CD14-positive monocyte (primary cell): ENCODE results near the gene HLCS. TPM values are rescaled to one million over a fixed set of nuclear protein-coding genes. Genes with fewer than 3 reads are reported as not detected.

Experiments used
- DNase-seq, 3 donors: peaks; one replicate each; pipeline ENCODE4 v3.0.0-alpha.2; 2011 to 2022
- H2AFZ ChIP-seq: 2 replicates; pipeline ENCODE4 v1.6.0; 2012; ENCODE audit warnings: mild to moderate bottlenecking, low read depth, low read length, inconsistent platforms; ENCODE audit not compliant: insufficient read depth, poor library complexity, severe bottlenecking
- H3K27ac ChIP-seq, 2 donors: 1 replicate in 1 of 2; 2 replicates in 1 of 2; pipeline ENCODE4 v1.5.1; 2012 to 2013; ENCODE audit warnings: low read length in 2 of 2, control low read depth in 1 of 2, inconsistent platforms in 1 of 2, low read depth in 1 of 2, mild to moderate bottlenecking in 1 of 2
- H3K27me3 ChIP-seq, 2 donors: one replicate each; pipeline versions ENCODE4 v1.6.0 to v1.6.1; 2011 to 2013; ENCODE audit warnings: low read length in 2 of 2; ENCODE audit not compliant: control insufficient read depth in 2 of 2, insufficient read depth in 2 of 2
- H3K36me3 ChIP-seq, 2 donors: replicated peaks in 1 of 2; 1 replicate in 1 of 2; 2 replicates in 1 of 2; pipeline versions ENCODE4 v1.5.1 to v1.6.1; 2012 to 2013; ENCODE audit warnings: low read length in 2 of 2, control low read depth in 1 of 2, inconsistent platforms in 1 of 2, mild to moderate bottlenecking in 1 of 2; ENCODE audit not compliant: insufficient read depth in 2 of 2, control insufficient read depth in 1 of 2
- H3K4me1 ChIP-seq, 2 donors: 1 replicate in 1 of 2; 2 replicates in 1 of 2; pipeline versions ENCODE4 v1.5.1 to v1.6.1; 2012 to 2013; ENCODE audit warnings: low read length in 2 of 2, control low read depth in 1 of 2, inconsistent platforms in 1 of 2, mild to moderate bottlenecking in 1 of 2, moderate library complexity in 1 of 2; ENCODE audit not compliant: insufficient read depth in 2 of 2, control insufficient read depth in 1 of 2
- H3K4me2 ChIP-seq: replicated peaks from 2 replicates; pipeline ENCODE3; 2012; ENCODE audit warnings: low read length, moderate library complexity, mild to moderate bottlenecking; ENCODE audit not compliant: poor library complexity, severe bottlenecking; ENCODE audit errors: extremely low read depth
- H3K4me3 ChIP-seq, 3 experiments: fragments of 200-600 bp in 1 of 3; sonication (generic) in 1 of 3; replicated peaks in 1 of 3; 1 replicate in 2 of 3; 2 replicates in 1 of 3; pipeline ENCODE4 v1.5.1; 2011 to 2013; ENCODE audit warnings: low read length in 3 of 3, mild to moderate bottlenecking in 3 of 3, control low read depth in 2 of 3, low read depth in 2 of 3, inconsistent platforms in 1 of 3, moderate library complexity in 1 of 3
- H3K79me2 ChIP-seq: 2 replicates; pipeline ENCODE4 v1.6.0; 2012; ENCODE audit warnings: mild to moderate bottlenecking, control low read depth, inconsistent platforms, low read length, moderate library complexity; ENCODE audit not compliant: insufficient read depth
- H3K9ac ChIP-seq: 2 replicates; pipeline ENCODE4 v1.6.0; 2017; ENCODE audit warnings: low read length, mild to moderate bottlenecking; ENCODE audit not compliant: insufficient read depth, poor library complexity, severe bottlenecking
- H3K9me3 ChIP-seq, 2 donors: replicated peaks in 1 of 2; 1 replicate in 1 of 2; 2 replicates in 1 of 2; pipeline versions ENCODE4 v1.5.1 to v1.6.1; 2012 to 2013; ENCODE audit warnings: low read length in 2 of 2, control low read depth in 1 of 2; ENCODE audit not compliant: control insufficient read depth in 1 of 2, insufficient read depth in 1 of 2
- H4K20me1 ChIP-seq: 2 replicates; pipeline ENCODE4 v1.6.0; 2012; ENCODE audit warnings: mild to moderate bottlenecking, low read length, control low read depth, moderate library complexity; ENCODE audit not compliant: insufficient read depth
- H3K27ac Mint-ChIP-seq, 7 donors: one replicate each; pipeline ENCODE4 v1.8.0; 2020; ENCODE audit warnings: mild to moderate bottlenecking in 7 of 7, mixed read lengths in 7 of 7, moderate library complexity in 6 of 7, inconsistent platforms in 2 of 7
- H3K27me3 Mint-ChIP-seq, 3 donors: one replicate each; pipeline ENCODE4 v1.8.0; 2021 to 2022; ENCODE audit warnings: low read depth in 3 of 3, mild to moderate bottlenecking in 3 of 3, mixed read lengths in 3 of 3, moderate library complexity in 3 of 3, inconsistent platforms in 1 of 3
- H3K36me3 Mint-ChIP-seq, 2 donors: one replicate each; pipeline ENCODE4 v1.8.0; 2020; ENCODE audit warnings: mixed read lengths in 2 of 2, inconsistent platforms in 1 of 2, mild to moderate bottlenecking in 1 of 2
- H3K4me1 Mint-ChIP-seq: one replicate; pipeline ENCODE4 v1.8.0; 2020; ENCODE audit warnings: mild to moderate bottlenecking, mixed read lengths
- H3K4me3 Mint-ChIP-seq, 2 donors: one replicate each; pipeline ENCODE4 v1.8.0; 2020; ENCODE audit warnings: mild to moderate bottlenecking in 2 of 2, mixed read lengths in 2 of 2, moderate library complexity in 1 of 2
- H3K9me3 Mint-ChIP-seq, 7 donors: one replicate each; pipeline ENCODE4 v1.8.0; 2020 to 2022; ENCODE audit warnings: mixed read lengths in 7 of 7, mild to moderate bottlenecking in 6 of 7, moderate library complexity in 6 of 7, inconsistent platforms in 2 of 7
- CTCF ChIP-seq: fragments of 200-600 bp; IDR thresholded peaks from one replicate; pipeline ENCODE4 v1.8.0; 2022; ENCODE audit warnings: antibody characterized with exemption, mild to moderate bottlenecking
- WGBS: methylation state at CpG from one replicate; pipeline ENCODE4 v1.1.5; 2013; ENCODE audit warnings: missing lambda C conversion rate; ENCODE audit not compliant: insufficient coverage; 5-methylcytosine and 5-hydroxymethylcytosine counted together
- intact Hi-C, 2 donors: fragments of 100-400 bp; cut with micrococcal nuclease; formaldehyde crosslinking; loops; one replicate each; pipeline versions ENCODE4 v1.15.0 to v1.15.1; 2023
- polyA plus RNA-seq, 3 donors: library from polyadenylated mRNA; depleted of rRNA in 1 of 3; unstranded in 2 of 3; stranded (reverse) in 1 of 3; fragments of 300-500 nt in 2 of 3; fragments of >200 nt in 1 of 3; fragmentation: Illumina TruSeq in 2 of 3; gene quantifications; 1 replicate in 2 of 3; 2 replicates in 1 of 3; pipeline ENCODE4 v1.2.3, GENCODE V29; 2012 to 2021

HLCS gene
- polyA plus RNA-seq, 3 donors = 2.1 to 3.1 (median 2.2) TPM

- DNase-seq = no peak
- no peaks in the 10 kb centered on the region for H3K36me3 Mint-ChIP-seq
Observed at GRCh38 chr21:36738489-36739126, 227.9 kb downstream of the HLCS start.

DNA sequence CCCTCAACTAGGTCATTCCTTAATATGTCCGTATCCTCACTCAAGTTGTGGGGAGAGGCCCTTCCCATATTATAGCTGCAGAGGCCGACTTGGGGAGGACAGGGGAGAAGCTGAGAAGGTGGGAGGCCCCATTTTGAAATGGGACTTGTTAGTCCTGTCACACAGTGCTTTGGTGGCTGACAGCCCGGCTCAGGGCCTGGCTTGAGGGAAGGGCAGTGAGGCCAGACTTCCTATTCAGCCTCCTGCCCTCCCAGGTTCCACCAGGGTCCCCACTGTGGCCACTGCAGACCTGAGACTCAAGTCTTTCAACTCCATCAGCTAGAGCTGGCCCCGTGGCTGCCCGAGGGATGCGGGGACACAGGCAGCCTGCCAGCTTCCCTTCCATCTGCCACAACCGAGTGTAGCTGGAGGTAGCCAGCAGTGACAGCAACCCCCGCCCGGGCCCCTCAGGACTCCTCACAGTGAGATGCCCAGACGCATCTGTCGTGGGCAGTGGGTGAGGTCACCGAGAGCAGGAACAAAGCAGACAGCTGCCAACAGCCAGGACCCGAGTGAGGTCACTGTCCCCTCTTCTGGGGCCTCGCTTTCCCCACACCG is 230.6 kb downstream of the HLCS start:
- Mint-ChIP-seq H3K4me1 (no peaks in the 10 kb centered on the region), H3K27ac (no peak overlapping the region), H3K9me3 (peaks cover 0 to 9% (median 2%) of the 10 kb centered on the region in 7 donors), H3K4me3 (no peak overlapping the region), H3K27me3 (peaks cover 8 to 19% (median 15%) of the 10 kb centered on the region in 3 donors), H3K36me3 (no peaks in the 10 kb centered on the region)
- no peak overlapping the region for H3K4me3 ChIP-seq
- H2AFZ ChIP-seq = no peak overlapping the region
- H3K79me2 ChIP-seq = no peaks in the 10 kb centered on the region
- H3K27me3 ChIP-seq = peaks cover 0 to 6% of the 10 kb centered on the region in 2 donors
- DNase-seq = no peak
- TF ChIP-seq CTCF = no peak
- H4K20me1 ChIP-seq = no peaks in the 10 kb centered on the region
- 86% methylated on average over 13 of the region's 15 CpGs for WGBS
- H3K36me3 ChIP-seq = no peaks in the 10 kb centered on the region
- no peak overlapping the region for H3K9ac ChIP-seq
- H3K27ac ChIP-seq = no peak overlapping the region
- H3K4me2 ChIP-seq = no peak overlapping the region
- no peaks in the 10 kb centered on the region for H3K9me3 ChIP-seq
- no peaks in the 10 kb centered on the region for H3K4me1 ChIP-seq
- intact Hi-C loops = no loop called here

More at GRCh38 chr21:36738489-36739126, 227.9 kb downstream of the HLCS start:
- Histone ChIP-seq H3K4me3 (no peak overlapping the region), H3K4me2 (no peak overlapping the region), H2AFZ (no peak overlapping the region), H3K36me3 (no peaks in the 10 kb centered on the region), H3K79me2 (no peaks in the 10 kb centered on the region), H3K9ac (no peak overlapping the region), H3K9me3 (no peaks in the 10 kb centered on the region), H3K27ac (no peak overlapping the region), H4K20me1 (no peaks in the 10 kb centered on the region), H3K4me1 (no peaks in the 10 kb centered on the region), H3K27me3 (peaks cover 0 to 11% of the 10 kb centered on the region in 2 donors)
- TF ChIP-seq CTCF = no peak
- intact Hi-C loops = no loop called here
- H3K9me3 Mint-ChIP-seq = peaks cover 0 to 11% (median 1%) of the 10 kb centered on the region in 7 donors
- WGBS = no CpG with 5 or more reads among the region's 12 CpGs
- H3K27me3 Mint-ChIP-seq = peaks cover 18 to 24% (median 19%) of the 10 kb centered on the region in 3 donors
- no peak overlapping the region for H3K4me3 Mint-ChIP-seq
- H3K4me1 Mint-ChIP-seq = no peaks in the 10 kb centered on the region
- no peak overlapping the region for H3K27ac Mint-ChIP-seq
